ENCODE data around the gene MSH3.
"Not testable (repeated sequence)": the region's sequence is repeated elsewhere in the genome, so short reads cannot be mapped to it uniquely, and the experiment has no call there.

MSH3 gene

GRCh38 chr5:80780761-80781285, 126.4 kb downstream of the MSH3 start:
- Histone ChIP-seq H3K36me3 (replicated peaks; ENCODE audit: low read depth, low read length) (no peaks in the 10 kb centered on the region), H3K27ac (ENCODE audit: low read length) (no peak overlapping the region), H4K20me1 (ENCODE audit: insufficient read depth, low read length) (no peaks in the 10 kb centered on the region), H3K79me2 (ENCODE audit: low read length) (no peaks in the 10 kb centered on the region), H3K4me1 (ENCODE audit: low read length) (no peaks in the 10 kb centered on the region), H3K4me3 (ENCODE audit: low read length) (no peak overlapping the region), H3K4me2 (ENCODE audit: low read length) (no peak overlapping the region), H3K9me3 (ENCODE audit: insufficient read depth, low read length) (no peaks in the 10 kb centered on the region), H3K9ac (ENCODE audit: low read length) (no peak overlapping the region), H2AFZ (ENCODE audit: low read depth, low read length) (no peak overlapping the region), H3K27me3 (ENCODE audit: low read depth, low read length) (no peaks in the 10 kb centered on the region)
- TF ChIP-seq EZH2phosphoT487 (IDR thresholded peaks at IDR 0.05; ENCODE audit: low read depth) (no peak), CTCF (IDR thresholded peaks at IDR 0.05; ENCODE audit: low read depth, low read length) (no peak)

- Histone ChIP-seq H3K79me2 (ENCODE audit: low read length) (no peaks in the 10 kb centered on the region), H4K20me1 (ENCODE audit: insufficient read depth, low read length) (no peaks in the 10 kb centered on the region), H3K4me2 (ENCODE audit: low read length) (no peak overlapping the region), H3K36me3 (replicated peaks; ENCODE audit: low read depth, low read length) (no peaks in the 10 kb centered on the region), H3K4me1 (ENCODE audit: low read length) (no peaks in the 10 kb centered on the region), H3K9me3 (ENCODE audit: insufficient read depth, low read length) (no peaks in the 10 kb centered on the region), H3K9ac (ENCODE audit: low read length) (no peak overlapping the region), H3K27ac (ENCODE audit: low read length) (no peak overlapping the region), H2AFZ (ENCODE audit: low read depth, low read length) (no peak overlapping the region), H3K4me3 (ENCODE audit: low read length) (no peak overlapping the region), H3K27me3 (ENCODE audit: low read depth, low read length) (no peaks in the 10 kb centered on the region)
- TF ChIP-seq CTCF (IDR thresholded peaks at IDR 0.05; ENCODE audit: low read depth, low read length), result no peak
- TF ChIP-seq EZH2phosphoT487 (IDR thresholded peaks at IDR 0.05; ENCODE audit: low read depth), result no peak
Measured at GRCh38 chr5:80781356-80781755, 126.9 kb downstream of the MSH3 start.

GRCh38 chr5:80782626-80783025, 128.2 kb downstream of the MSH3 start:
- Histone ChIP-seq H2AFZ (ENCODE audit: low read depth, low read length) (no peak overlapping the region), H4K20me1 (ENCODE audit: insufficient read depth, low read length) (no peaks in the 10 kb centered on the region), H3K36me3 (replicated peaks; ENCODE audit: low read depth, low read length) (no peaks in the 10 kb centered on the region), H3K9ac (ENCODE audit: low read length) (no peak overlapping the region), H3K9me3 (ENCODE audit: insufficient read depth, low read length) (no peaks in the 10 kb centered on the region), H3K27me3 (ENCODE audit: low read depth, low read length) (no peaks in the 10 kb centered on the region), H3K4me2 (ENCODE audit: low read length) (no peak overlapping the region), H3K4me3 (ENCODE audit: low read length) (no peak overlapping the region), H3K4me1 (ENCODE audit: low read length) (no peaks in the 10 kb centered on the region), H3K79me2 (ENCODE audit: low read length) (no peaks in the 10 kb centered on the region), H3K27ac (ENCODE audit: low read length) (no peak overlapping the region)
- no peak for TF ChIP-seq EZH2phosphoT487 (IDR thresholded peaks at IDR 0.05; ENCODE audit: low read depth)
- no peak for TF ChIP-seq CTCF (IDR thresholded peaks at IDR 0.05; ENCODE audit: low read depth, low read length)

- not testable (repeated sequence) for H3K4me1 ChIP-seq (ENCODE audit: low read length); H3K4me2 ChIP-seq (ENCODE audit: low read length); H3K27ac ChIP-seq (ENCODE audit: low read length); H3K27me3 ChIP-seq (ENCODE audit: low read depth, low read length); H3K9me3 ChIP-seq (ENCODE audit: insufficient read depth, low read length); H3K9ac ChIP-seq (ENCODE audit: low read length); H3K36me3 ChIP-seq (replicated peaks; ENCODE audit: low read depth, low read length); H2AFZ ChIP-seq (ENCODE audit: low read depth, low read length); H3K79me2 ChIP-seq (ENCODE audit: low read length); H4K20me1 ChIP-seq (ENCODE audit: insufficient read depth, low read length); H3K4me3 ChIP-seq (ENCODE audit: low read length)
Measured at GRCh38 chr5:80783751-80784150, 129.3 kb downstream of the MSH3 start.

- H3K4me1 ChIP-seq (ENCODE audit: low read length), result peaks cover 1% of the 10 kb centered on the region; the same call in 1 of the 2 replicates
- H3K9ac ChIP-seq (ENCODE audit: low read length), result no peak overlapping the region
- no peaks in the 10 kb centered on the region for H3K36me3 ChIP-seq (replicated peaks; ENCODE audit: low read depth, low read length)
- H4K20me1 ChIP-seq (ENCODE audit: insufficient read depth, low read length), result no peaks in the 10 kb centered on the region
- no peak overlapping the region for H2AFZ ChIP-seq (ENCODE audit: low read depth, low read length)
- no peaks in the 10 kb centered on the region for H3K27me3 ChIP-seq (ENCODE audit: low read depth, low read length)
- no peak overlapping the region for H3K27ac ChIP-seq (ENCODE audit: low read length)
- no peaks in the 10 kb centered on the region for H3K9me3 ChIP-seq (ENCODE audit: insufficient read depth, low read length)
- H3K4me3 ChIP-seq (ENCODE audit: low read length), result no peak overlapping the region
- no peak overlapping the region for H3K4me2 ChIP-seq (ENCODE audit: low read length)
- TF ChIP-seq CTCF (IDR thresholded peaks at IDR 0.05; ENCODE audit: low read depth, low read length) (no peak), EZH2phosphoT487 (IDR thresholded peaks at IDR 0.05; ENCODE audit: low read depth) (no peak)
- no peaks in the 10 kb centered on the region for H3K79me2 ChIP-seq (ENCODE audit: low read length)
Measured at GRCh38 chr5:80784451-80784850, 130.0 kb downstream of the MSH3 start.

GRCh38 chr5:80789319-80790016, 135.0 kb downstream of the MSH3 start:
- peaks cover 15% of the 10 kb centered on the region for H3K4me1 ChIP-seq (ENCODE audit: low read length)
- H3K9ac ChIP-seq (ENCODE audit: low read length); H3K79me2 ChIP-seq (ENCODE audit: low read length); H4K20me1 ChIP-seq (ENCODE audit: insufficient read depth, low read length); H3K27me3 ChIP-seq (ENCODE audit: low read depth, low read length); H3K4me2 ChIP-seq (ENCODE audit: low read length); H2AFZ ChIP-seq (ENCODE audit: low read depth, low read length); H3K27ac ChIP-seq (ENCODE audit: low read length); H3K4me3 ChIP-seq (ENCODE audit: low read length); H3K9me3 ChIP-seq (ENCODE audit: insufficient read depth, low read length): not testable (repeated sequence)
- H3K36me3 ChIP-seq (replicated peaks; ENCODE audit: low read depth, low read length), result peaks cover 14% of the 10 kb centered on the region

All from OCI-LY3 (cell line).